ENCODE results near the gene ADAR.

ADAR gene

GRCh38 chr1:154615411-154615810 is 7.4 kb upstream of the ADAR start:
- H3K4me3 ChIP-seq (ENCODE audit: low read depth, low read length) = no peak overlapping the region
- no peak for DNase-seq (ENCODE audit: low read depth)
- TF ChIP-seq, protein P1, sequence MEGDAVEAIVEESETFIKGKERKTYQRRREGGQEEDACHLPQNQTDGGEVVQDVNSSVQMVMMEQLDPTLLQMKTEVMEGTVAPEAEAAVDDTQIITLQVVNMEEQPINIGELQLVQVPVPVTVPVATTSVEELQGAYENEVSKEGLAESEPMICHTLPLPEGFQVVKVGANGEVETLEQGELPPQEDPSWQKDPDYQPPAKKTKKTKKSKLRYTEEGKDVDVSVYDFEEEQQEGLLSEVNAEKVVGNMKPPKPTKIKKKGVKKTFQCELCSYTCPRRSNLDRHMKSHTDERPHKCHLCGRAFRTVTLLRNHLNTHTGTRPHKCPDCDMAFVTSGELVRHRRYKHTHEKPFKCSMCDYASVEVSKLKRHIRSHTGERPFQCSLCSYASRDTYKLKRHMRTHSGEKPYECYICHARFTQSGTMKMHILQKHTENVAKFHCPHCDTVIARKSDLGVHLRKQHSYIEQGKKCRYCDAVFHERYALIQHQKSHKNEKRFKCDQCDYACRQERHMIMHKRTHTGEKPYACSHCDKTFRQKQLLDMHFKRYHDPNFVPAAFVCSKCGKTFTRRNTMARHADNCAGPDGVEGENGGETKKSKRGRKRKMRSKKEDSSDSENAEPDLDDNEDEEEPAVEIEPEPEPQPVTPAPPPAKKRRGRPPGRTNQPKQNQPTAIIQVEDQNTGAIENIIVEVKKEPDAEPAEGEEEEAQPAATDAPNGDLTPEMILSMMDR (IDR thresholded peaks at IDR 0.05; ENCODE audit: low read depth, low read length, missing control alignments) = no peak

DNA sequence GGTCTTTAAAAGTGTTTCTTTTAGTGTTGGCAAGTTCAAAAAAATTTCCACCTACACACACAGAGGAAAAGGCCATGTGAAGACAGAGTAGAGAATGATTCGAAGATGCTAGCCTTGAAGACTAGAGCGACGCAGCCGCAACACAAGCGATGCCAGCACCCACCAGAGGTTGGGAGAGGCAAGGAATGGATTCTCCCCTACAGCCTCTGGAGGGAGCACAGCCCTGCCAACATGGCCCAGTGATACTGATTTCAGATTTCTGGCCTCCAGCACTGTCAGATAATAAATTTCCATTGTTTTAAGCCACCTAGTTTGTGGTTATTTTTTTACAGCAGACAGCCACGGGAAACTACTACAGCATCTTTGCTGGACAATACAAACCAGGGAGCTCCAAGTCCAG is 6.9 kb upstream of the ADAR start:
- no peak for DNase-seq (ENCODE audit: low read depth)

GRCh38 chr1:154614247-154614646 is 6.3 kb upstream of the ADAR start:
- TF ChIP-seq, protein P1 (IDR thresholded peaks at IDR 0.05; ENCODE audit: low read depth, low read length, missing control alignments) = no peak
- DNase-seq (ENCODE audit: low read depth) = no peak

More for the DNA sequence above, 6.9 kb upstream of the ADAR start:
- no peak overlapping the region for H3K4me3 ChIP-seq (ENCODE audit: low read depth, low read length)
- TF ChIP-seq, protein P1 (IDR thresholded peaks at IDR 0.05; ENCODE audit: low read depth, low read length, missing control alignments) = no peak

DNA sequence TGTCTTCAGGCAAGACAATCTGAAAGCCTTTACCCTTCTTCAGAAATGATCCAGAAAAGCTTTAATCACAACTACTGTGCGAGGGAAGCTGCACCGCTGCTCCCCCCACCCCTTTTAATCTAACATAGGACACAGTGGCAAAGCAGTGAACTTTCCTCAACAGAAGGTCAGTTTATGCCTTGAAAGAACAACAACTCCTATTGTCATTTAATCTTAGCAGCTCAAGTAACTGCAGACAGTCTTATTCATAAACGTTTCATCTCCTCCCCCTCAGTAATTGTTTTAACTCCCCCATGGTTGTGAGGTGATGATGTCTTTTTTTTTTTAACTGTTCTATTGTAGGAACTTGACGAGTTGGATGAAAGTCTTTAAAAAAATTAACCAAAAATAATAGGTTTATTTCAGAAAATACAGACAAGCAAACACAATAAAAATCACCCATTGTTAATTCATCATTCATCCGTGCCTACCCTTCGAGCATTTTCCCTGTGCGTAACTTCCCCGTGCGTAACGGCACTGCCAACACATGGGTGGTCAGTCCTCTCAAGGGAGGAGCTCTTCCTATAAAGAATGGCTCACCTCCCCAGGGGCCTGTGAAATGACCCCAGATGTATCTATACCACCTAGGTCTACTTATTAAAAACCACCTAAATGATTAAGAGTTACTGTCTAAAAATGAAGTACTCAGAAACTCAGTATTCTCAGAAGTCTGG is 3.3 kb upstream of the ADAR start:
- no peak overlapping the region for H3K4me3 ChIP-seq (ENCODE audit: low read depth, low read length)
- no peak for DNase-seq (ENCODE audit: low read depth)
- TF ChIP-seq, protein P1 (IDR thresholded peaks at IDR 0.05; ENCODE audit: low read depth, low read length, missing control alignments) = no peak

More at GRCh38 chr1:154614247-154614646, 6.3 kb upstream of the ADAR start:
- H3K4me3 ChIP-seq (ENCODE audit: low read depth, low read length) = no peak overlapping the region

- DNase-seq (ENCODE audit: low read depth) = peak; percentile 43
- peak overlapping the region; percentile 73; the same call in 1 of the 2 replicates for H3K4me3 ChIP-seq (ENCODE audit: low read depth, low read length)
- TF ChIP-seq, protein P1 (IDR thresholded peaks at IDR 0.05; ENCODE audit: low read depth, low read length, missing control alignments) = no peak
Observed at GRCh38 chr1:154609398-154610380, 1.7 kb upstream of the ADAR start.

GRCh38 chr1:154608397-154609270 is 648 bp upstream of the ADAR start:
- DNase-seq (ENCODE audit: low read depth) = no peak
- TF ChIP-seq, protein P1 (IDR thresholded peaks at IDR 0.05; ENCODE audit: low read depth, low read length, missing control alignments) = no peak
- peak overlapping the region; percentile 73 for H3K4me3 ChIP-seq (ENCODE audit: low read depth, low read length)

Measured in GM12864 (cell line).